OCI-LY1 (cell line): ENCODE results near the gene BEAN1.

Experiments
- H2AFZ ChIP-seq: fragments of 200-600 bp; sonication (generic), shearing (Covaris generic); 2 replicates; pipeline ENCODE4 v1.6.0; 2014; ENCODE audit warnings: antibody characterized with exemption, mild to moderate bottlenecking, low read length
- H3F3A ChIP-seq: fragments of 200-600 bp; sonication (generic), shearing (Covaris generic); 2 replicates; pipeline ENCODE4 v1.6.0; 2014; ENCODE audit warnings: mild to moderate bottlenecking, antibody characterized with exemption, low read length, moderate library complexity; ENCODE audit not compliant: insufficient read depth
- H3K27ac ChIP-seq: fragments of 200-600 bp; sonication (generic); 2 replicates; pipeline ENCODE4 v1.5.1; 2014; ENCODE audit warnings: low read length, mixed run types, mild to moderate bottlenecking, low read depth; ENCODE audit not compliant: poor library complexity, severe bottlenecking
- H3K27me3 ChIP-seq: fragments of 200-600 bp; sonication (generic); 2 replicates; pipeline ENCODE4 v1.6.0; 2014; ENCODE audit warnings: antibody characterized with exemption, mild to moderate bottlenecking, low read length, moderate library complexity; ENCODE audit not compliant: insufficient read depth
- H3K36me3 ChIP-seq: fragments of 200-600 bp; sonication (generic); 2 replicates; pipeline ENCODE4 v1.6.1; 2014; ENCODE audit warnings: mild to moderate bottlenecking, antibody characterized with exemption, low read length, moderate library complexity, mixed read lengths; ENCODE audit not compliant: insufficient read depth
- H3K4me1 ChIP-seq: fragments of 200-600 bp; sonication (generic); 2 replicates; pipeline ENCODE4 v1.5.1; 2014; ENCODE audit warnings: mild to moderate bottlenecking, low read length, moderate library complexity; ENCODE audit not compliant: insufficient read depth, severe bottlenecking
- H3K4me2 ChIP-seq: fragments of 200-600 bp; sonication (generic), shearing (Covaris generic); 2 replicates; pipeline ENCODE4 v1.6.1; 2014; ENCODE audit warnings: low read length
- H3K4me3 ChIP-seq: fragments of 200-600 bp; sonication (generic); 2 replicates; pipeline ENCODE4 v1.5.1; 2014; ENCODE audit warnings: low read length, low read depth, mild to moderate bottlenecking, mixed read lengths; ENCODE audit not compliant: poor library complexity, severe bottlenecking
- H3K79me2 ChIP-seq: fragments of 200-600 bp; shearing (Covaris generic); 2 replicates; pipeline ENCODE4 v1.6.1; 2016; ENCODE audit warnings: mixed run types, low read length, mixed read lengths; ENCODE audit not compliant: insufficient read depth
- H3K9ac ChIP-seq: fragments of 200-600 bp; sonication (generic), shearing (Covaris generic); 2 replicates; pipeline ENCODE4 v1.6.1; 2014; ENCODE audit warnings: mild to moderate bottlenecking, low read length, mixed read lengths
- H3K9me2 ChIP-seq: fragments of 200-600 bp; sonication (generic), shearing (Covaris generic); 2 replicates; pipeline ENCODE4 v1.6.1; 2014; ENCODE audit warnings: low read depth, mild to moderate bottlenecking, low read length, mixed read lengths
- H3K9me3 ChIP-seq: fragments of 200-600 bp; shearing (Covaris generic); 2 replicates; pipeline ENCODE4 v1.6.1; 2014; ENCODE audit warnings: low read length, mixed read lengths
- H4K20me1 ChIP-seq: fragments of 200-600 bp; sonication (generic), shearing (Covaris generic); 2 replicates; pipeline ENCODE4 v1.6.0; 2016; ENCODE audit warnings: mild to moderate bottlenecking, low read length; ENCODE audit not compliant: insufficient read depth
- CTCF ChIP-seq: fragments of 200-600 bp; sonication (generic), shearing (Covaris generic); IDR thresholded peaks from 2 replicates; pipeline ENCODE4 v1.5.1; 2017; ENCODE audit warnings: mild to moderate bottlenecking, antibody characterized with exemption, low read length, moderate library complexity, mixed read lengths
- EZH2 ChIP-seq: fragments of 200-600 bp; sonication (generic), shearing (Covaris generic); IDR thresholded peaks from 2 replicates; pipeline ENCODE4 v1.8.0; 2017; ENCODE audit warnings: borderline replicate concordance, mixed run types, mild to moderate bottlenecking, antibody characterized with exemption, low read length, moderate library complexity, mixed read lengths

The BEAN1 gene

GRCh38 chr16:66468321-66468965 lies 41.3 kb downstream of the BEAN1 start:
- Histone ChIP-seq H3K4me2 (no peak overlapping the region), H2AFZ (no peak overlapping the region)
- TF ChIP-seq CTCF: no peak
- TF ChIP-seq EZH2: no peak

GRCh38 chr16:66469291-66469946 lies 42.3 kb downstream of the BEAN1 start:
- TF ChIP-seq CTCF (no peak), EZH2 (no peak)
- Histone ChIP-seq H3K9me2 (no peaks in the 10 kb centered on the region), H3K36me3 (no peaks in the 10 kb centered on the region), H3K4me2 (no peak overlapping the region), H3K9me3 (no peaks in the 10 kb centered on the region), H3K4me3 (no peak overlapping the region), H3K79me2 (no peaks in the 10 kb centered on the region), H4K20me1 (no peaks in the 10 kb centered on the region), H3K27me3 (no peaks in the 10 kb centered on the region), H3K4me1 (no peaks in the 10 kb centered on the region), H2AFZ (no peak overlapping the region), H3K9ac (no peak overlapping the region), H3F3A (no peaks in the 10 kb centered on the region), H3K27ac (no peak overlapping the region)

More at GRCh38 chr16:66468321-66468965, 41.3 kb downstream of the BEAN1 start:
- no peaks in the 10 kb centered on the region for H3K36me3 ChIP-seq
- no peak overlapping the region for H3K4me3 ChIP-seq
- H3K27me3 ChIP-seq: no peaks in the 10 kb centered on the region
- H3K27ac ChIP-seq: no peak overlapping the region
- no peaks in the 10 kb centered on the region for H3K79me2 ChIP-seq
- H3K9me3 ChIP-seq: no peaks in the 10 kb centered on the region
- H3K9ac ChIP-seq: no peak overlapping the region
- H3K4me1 ChIP-seq: no peaks in the 10 kb centered on the region
- H3F3A ChIP-seq: no peaks in the 10 kb centered on the region
- no peaks in the 10 kb centered on the region for H4K20me1 ChIP-seq
- H3K9me2 ChIP-seq: no peaks in the 10 kb centered on the region

GRCh38 chr16:66469947-66470546 lies 43.0 kb downstream of the BEAN1 start:
- no peaks in the 10 kb centered on the region for H3K9me3 ChIP-seq
- no peak overlapping the region for H3K9ac ChIP-seq
- H3K27me3 ChIP-seq: no peaks in the 10 kb centered on the region
- H3F3A ChIP-seq: no peaks in the 10 kb centered on the region
- no peak overlapping the region for H2AFZ ChIP-seq
- H3K27ac ChIP-seq: no peak overlapping the region
- no peak overlapping the region for H3K4me2 ChIP-seq
- no peaks in the 10 kb centered on the region for H3K4me1 ChIP-seq
- no peak overlapping the region for H3K4me3 ChIP-seq
- H3K79me2 ChIP-seq: no peaks in the 10 kb centered on the region
- H3K36me3 ChIP-seq: no peaks in the 10 kb centered on the region
- TF ChIP-seq EZH2: no peak
- no peak for TF ChIP-seq CTCF
- H3K9me2 ChIP-seq: no peaks in the 10 kb centered on the region
- H4K20me1 ChIP-seq: no peaks in the 10 kb centered on the region
